Ammon's horn (tissue), 1 donor: ENCODE results near the gene ITIH3.

ENCODE experiments used
- DNase-seq: peaks from one replicate; pipeline ENCODE4 v3.0.0-alpha.2; 2016; ENCODE audit warnings: low spot score

Gene ITIH3

DNA sequence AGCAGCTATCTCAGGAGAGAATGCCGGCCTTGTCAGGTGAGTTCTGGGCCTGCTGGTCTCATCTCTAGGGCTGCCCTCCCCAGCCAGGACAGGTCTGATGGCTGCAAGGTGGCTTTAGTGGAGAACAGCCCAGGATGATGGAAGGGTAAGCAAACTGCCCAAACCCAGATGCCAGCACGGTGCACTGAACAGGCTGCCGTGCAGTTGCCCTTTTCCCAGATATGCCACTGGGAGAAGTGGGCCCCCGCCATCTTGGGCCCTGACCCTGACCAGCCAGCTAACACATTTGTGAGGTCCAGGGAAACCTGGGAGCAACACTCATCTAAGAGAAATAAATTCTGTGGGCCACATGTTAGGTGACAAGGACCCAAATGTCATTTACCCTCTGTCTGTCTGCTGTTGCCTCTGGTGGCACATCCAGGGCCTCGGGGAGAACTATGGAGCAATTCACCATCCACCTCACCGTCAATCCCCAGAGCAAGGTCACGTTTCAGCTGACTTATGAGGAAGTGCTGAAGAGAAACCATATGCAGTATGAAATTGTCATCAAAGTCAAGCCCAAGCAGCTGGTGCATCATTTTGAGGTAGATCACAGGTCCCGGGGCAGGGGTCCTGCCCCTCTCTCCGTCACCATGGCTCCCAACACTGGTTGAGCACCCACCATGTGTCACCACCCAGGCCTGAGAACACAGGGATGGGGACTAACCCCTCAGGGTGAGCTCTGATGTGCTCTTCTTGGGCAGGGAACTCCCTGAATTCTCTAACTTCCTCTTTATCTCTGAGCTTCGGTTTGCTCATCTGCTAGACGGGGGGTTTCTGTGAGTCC, 15.4 kb upstream of the ITIH3 start:
- DNase-seq: no peak

DNA sequence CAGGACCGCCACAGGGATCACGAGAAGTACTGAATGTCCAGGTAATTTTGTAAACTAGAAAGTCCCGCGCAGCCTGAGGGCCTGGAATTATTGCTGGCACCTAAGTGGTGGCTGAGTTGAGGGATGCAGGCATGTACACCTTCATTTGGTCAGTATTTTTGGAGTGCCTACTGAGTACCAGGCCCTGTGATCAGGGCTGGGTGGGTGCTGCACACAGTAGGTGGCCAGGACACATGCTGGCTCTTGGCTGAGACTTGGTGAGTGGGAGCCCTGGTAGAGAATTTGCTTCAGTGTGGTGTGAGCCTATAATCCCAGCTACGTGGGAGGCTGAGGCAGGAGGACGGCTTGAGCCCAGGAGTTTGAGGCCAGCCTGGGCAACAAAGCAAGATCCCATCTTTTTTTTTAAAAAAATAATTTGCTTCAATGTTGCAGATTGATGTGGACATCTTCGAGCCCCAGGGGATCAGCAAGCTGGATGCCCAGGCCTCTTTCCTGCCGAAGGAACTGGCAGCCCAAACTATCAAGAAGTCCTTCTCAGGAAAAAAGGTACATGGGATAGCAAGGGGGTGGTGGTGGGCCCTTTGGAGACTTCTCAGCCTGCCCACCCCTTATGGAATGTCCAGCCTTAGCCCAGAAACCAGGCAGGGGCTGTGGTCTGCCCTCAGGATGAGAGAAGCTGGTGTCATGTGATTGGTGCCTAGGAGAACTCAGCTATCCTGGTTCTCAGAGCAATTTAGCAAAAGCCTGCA, 14.6 kb upstream of the ITIH3 start:
- DNase-seq: no peak

DNA sequence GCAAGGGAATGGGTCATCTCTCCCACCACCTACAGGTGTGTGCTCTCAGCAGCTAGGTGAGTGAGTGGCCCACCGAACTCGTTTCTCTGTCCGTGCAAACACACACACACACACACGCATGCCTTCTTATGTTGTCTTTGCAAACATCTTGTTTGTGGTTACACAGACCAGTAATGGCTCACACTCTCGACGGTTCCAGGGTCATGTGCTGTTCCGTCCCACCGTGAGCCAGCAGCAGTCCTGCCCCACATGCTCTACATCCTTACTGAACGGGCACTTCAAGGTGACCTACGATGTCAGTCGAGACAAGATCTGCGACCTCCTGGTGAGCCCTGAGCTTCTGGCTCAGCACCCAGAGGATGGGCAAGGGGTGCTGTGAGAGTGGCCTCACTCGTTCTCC, 12.9 kb upstream of the ITIH3 start:
- no peak for DNase-seq

DNA sequence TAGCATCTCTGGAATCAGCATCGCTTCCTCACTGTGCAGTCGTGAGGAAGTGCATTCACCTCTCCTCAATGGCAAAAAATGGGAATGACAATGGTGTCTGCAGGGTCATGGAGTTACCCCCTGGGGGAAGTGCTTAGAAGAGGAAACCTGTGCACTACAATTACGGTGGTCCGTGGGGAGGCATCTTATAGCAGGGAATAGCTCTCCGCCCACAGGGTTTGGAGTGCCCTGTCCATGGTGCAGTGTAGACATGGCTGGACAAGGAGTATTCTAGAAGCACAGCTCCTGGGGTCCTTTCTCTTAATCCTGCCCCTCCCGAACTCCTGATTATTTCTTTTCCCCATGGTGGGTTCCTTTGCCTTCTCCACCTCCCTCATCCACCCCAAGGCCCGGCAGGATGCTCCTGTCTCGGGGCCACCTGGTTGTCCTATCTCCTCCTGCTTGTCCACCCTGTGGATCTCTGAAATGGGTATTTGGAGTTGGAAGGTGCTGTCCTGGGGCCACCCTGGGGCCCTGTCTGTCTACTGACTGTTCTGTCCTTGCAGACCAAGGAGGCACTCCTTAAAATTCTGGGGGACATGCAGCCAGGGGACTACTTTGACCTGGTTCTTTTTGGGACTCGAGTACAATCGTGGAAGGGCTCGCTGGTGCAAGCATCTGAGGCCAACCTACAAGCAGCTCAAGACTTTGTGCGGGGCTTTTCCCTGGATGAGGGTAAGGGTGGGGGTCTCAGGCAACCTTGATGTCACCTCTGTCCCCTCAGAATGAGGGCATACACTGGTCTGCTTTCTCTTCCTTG, 12.0 kb upstream of the ITIH3 start:
- DNase-seq: no peak

DNA sequence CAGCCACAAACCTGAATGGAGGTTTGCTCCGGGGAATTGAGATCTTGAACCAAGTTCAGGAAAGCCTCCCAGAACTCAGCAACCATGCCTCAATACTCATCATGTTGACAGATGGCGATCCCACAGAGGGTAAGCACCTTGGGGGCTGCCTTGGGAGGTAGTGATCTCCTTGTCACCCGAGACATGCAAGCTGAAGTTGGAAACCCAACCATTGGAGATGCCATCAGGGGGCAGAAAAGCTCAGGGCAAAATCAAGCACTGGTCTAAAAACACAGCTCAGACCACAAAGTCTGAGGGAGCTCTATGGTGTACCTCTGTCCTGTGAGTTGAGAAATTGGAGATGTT, 11.4 kb upstream of the ITIH3 start:
- DNase-seq: no peak

DNA sequence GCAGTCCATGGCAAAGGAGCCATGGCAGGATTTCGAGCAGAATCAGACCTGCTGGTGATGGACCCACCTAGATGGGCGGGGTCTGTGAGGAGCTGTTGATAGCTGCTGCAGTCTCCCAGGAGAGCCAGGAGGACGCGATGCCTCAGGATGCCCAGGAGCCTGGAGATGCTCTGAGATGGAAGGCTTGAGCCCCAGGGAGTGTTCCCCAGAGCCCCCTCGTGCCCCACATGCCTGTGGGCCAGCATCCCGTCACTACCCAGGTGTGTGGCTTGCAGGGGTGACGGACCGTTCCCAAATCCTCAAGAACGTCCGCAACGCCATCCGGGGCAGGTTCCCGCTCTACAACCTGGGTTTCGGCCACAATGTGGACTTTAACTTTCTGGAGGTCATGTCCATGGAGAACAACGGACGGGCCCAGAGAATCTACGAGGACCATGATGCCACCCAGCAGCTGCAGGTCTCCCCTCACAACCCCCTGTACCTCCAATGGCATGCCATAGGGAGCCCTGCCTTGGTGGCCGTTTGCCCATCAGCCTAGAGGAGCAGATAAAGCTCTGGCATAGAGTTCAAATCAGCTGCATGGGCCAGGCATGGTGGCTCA, 10.5 kb upstream of the ITIH3 start:
- DNase-seq: no peak

DNA sequence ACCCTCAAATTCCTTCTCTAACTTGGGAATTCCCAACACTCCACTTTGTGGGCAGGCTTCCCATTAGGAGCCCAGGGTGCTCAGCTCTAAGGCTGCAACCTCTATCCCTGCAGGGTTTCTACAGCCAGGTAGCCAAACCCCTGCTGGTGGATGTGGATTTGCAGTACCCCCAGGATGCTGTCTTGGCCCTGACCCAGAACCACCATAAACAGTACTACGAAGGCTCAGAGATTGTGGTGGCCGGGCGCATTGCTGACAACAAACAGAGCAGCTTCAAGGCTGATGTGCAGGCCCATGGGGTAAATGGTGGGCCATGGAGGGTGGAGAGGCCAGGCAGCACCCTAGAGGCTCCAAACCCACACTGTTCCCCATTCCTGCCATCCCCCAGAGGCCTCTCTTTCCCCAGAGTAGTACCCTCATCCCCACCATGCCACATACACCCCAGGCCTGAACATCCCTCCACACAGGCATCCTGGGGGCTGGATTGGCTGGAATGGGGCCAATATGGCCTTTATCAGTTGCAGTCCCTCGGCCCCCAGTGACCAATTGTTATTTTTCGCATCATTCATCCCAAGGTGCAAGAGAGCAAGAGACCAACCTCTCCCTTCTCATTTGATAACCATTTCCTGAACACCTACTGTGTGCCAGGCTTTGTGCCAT, 9.5 kb upstream of the ITIH3 start:
- DNase-seq: no peak

DNA sequence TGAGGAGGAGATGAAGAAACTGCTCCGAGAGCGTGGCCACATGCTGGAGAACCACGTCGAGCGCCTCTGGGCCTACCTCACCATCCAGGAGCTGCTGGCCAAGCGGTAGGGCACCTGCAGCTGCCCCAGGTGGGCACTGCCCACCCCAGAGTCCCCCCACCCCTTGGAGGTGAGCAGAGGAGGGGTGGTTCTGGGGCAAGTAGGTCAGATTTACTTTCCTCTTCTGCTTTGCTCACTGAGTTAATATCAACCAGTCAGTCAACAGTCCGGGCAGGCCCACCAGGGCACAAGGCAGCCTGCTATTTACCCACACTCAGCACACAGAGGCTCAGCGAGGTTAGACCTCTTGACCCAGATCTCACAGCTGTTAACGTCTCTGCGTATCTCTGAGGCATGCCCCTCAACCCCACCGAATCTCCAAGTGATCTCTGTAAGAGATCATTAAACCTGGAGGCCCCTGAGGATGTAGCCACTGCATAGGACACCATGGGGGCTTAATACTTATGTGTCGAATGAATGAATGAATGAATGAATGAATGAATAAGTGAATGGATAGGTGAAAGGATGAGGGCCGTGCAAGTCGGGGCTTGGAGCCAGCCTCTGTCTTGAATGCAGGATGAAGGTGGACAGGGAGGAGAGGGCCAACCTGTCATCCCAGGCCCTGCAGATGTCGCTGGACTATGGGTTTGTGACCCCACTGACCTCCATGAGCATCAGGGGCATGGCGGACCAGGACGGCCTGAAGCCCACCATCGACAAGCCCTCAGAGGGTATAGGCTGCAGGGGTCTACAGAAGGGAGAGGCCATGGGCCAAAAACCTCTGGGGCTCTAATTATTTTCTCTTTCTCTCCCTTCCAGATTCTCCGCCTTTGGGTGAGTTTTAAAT, 8.0 kb upstream of the ITIH3 start:
- no peak for DNase-seq

DNA sequence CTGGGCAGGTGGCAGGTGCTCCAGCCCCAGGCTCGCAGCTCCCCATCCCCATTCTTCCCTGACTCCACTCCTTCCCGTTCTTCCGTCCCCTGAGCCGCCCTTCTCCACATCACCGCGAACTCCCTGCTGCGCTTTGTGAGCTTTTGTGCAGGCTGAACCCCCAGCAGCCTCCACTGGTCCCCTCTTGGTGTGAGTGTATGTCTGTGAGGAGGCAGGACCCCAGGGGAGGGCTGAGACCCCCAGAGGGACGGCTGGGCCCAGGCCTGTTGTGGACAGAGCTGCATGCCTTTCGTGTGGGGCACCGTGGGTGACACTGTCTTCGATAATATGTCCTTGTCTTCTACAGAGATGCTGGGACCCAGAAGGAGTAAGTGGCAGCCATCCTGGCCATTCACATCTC, 7.3 kb upstream of the ITIH3 start:
- no peak for DNase-seq

DNA sequence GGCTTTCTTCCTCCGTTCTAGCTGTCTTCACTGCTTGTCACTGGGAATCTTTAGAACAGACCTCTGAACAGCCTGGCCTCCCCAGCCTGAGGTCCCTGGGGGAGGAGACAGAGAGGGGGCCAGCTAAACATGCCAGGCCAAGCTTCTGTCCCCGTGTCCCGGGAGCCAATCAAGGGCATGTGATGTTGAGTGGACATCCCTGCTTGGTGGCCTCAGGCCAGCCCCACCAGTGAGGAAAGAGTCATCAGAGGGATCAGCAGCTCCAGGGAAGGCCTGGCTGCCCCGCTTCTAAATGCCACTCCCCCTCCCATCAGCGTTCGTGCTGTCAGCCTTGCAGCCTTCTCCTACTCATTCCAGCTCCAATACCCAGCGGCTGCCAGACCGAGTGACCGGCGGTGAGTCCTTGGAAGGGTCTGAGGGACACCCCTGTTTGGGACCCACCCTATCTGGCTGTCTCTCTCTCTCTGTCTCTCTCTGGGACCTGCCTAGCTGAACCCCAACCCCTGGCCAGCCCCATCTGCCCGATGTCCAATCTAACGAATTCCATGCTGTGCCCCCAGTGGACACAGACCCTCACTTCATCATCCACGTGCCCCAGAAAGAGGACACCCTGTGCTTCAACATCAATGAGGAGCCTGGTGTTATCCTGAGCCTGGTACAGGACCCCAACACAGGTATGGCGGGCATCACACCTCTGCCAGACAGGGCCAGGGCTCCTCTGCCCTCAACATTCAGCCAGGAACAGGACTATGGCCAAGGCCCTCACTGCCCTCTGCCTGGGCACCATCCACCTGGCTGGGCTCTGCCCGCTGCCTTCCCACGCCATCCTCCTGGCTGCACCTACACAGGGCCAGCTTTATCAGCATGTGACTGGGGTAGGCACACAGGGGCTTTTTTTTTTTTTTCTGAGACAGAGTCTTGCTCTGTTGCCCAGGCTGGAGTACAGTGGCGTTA, 6.6 kb upstream of the ITIH3 start:
- no peak for DNase-seq

DNA sequence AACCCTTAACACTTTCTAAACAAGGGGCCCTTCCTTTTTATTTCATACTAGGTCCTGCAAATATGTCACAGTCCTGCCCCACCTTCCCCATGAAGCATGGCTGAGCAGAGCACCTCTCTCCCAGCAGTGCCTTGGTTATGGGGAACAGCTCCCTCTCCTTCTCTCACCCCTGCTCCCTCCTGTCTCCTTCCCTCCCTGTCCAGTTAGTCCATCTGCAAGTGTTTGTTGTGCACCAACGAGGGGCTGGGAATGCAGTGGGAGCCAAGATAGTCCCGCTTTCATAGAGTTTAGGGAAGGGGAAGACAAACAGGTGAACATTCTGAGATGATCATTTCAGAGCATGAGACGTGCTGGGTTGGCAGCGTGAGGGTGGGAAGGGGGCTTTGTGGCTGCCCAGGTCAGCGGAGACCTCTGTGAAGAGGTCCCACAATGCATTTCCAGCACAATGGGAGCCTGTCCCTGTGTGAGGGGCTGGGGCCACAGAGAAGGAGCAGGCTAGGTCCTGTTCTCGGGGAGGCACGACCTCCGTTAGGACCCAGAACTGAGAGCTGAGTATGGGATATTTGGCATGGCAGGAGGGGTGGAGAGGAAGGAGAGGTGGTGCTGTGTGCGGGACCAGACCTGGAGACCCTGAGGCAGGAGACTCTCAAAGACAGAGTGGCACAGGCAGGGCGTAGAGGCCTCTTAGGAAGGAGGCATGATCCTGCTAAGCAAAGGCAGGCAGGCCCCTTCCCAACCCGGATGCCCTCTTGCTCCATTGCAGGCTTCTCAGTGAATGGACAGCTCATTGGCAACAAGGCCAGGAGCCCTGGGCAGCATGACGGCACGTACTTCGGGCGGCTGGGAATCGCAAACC, 5.5 kb upstream of the ITIH3 start:
- DNase-seq: no peak

DNA sequence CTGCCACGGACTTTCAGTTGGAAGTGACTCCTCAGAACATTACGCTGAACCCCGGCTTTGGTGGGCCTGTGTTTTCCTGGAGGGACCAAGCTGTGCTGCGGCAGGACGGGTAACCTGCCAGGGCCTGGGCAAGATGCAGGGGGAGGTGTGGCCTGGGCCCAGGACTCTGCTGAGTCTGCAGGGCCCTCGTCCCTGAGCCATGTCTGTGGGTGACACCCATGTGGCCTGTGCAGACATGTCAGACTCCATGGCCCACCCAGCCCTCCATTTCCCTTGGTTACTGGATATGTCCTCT, 4.9 kb upstream of the ITIH3 start:
- no peak for DNase-seq

DNA sequence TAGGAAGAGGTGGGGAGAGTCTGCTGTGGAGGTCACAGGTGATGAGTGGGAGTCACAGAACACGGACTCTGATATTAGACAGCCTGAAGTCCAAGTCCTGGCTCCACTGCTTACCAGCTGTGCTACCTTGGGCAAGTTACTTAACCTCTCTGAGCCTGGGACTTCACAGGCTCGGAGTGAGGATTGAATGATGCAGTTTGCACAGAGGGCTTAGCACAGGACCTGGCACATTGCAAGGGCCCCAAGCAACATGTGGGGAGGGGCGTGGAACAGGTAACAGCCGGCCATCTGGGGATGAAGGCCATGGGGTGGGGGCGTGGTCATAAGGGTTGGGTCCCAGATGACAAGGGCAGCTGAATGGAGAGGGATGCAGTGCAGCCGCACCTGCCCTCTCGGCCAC, 4.3 kb upstream of the ITIH3 start:
- DNase-seq: no peak

DNA sequence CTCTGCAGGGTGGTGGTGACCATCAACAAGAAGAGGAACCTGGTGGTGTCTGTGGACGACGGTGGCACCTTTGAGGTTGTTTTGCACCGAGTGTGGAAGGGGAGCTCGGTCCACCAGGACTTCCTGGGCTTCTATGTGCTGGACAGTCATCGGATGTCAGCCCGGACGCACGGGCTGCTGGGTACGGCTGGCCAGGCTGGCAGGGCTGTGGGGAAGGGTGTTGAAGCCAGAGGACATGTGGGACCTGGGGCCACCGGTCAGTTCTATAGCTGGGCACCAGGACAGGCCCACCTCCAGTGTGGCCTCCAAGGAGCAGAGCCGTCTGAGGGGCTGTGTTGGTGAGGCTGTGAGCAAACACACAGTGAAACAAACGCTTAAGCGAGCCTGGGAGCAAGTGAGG, 3.9 kb upstream of the ITIH3 start:
- no peak for DNase-seq

DNA sequence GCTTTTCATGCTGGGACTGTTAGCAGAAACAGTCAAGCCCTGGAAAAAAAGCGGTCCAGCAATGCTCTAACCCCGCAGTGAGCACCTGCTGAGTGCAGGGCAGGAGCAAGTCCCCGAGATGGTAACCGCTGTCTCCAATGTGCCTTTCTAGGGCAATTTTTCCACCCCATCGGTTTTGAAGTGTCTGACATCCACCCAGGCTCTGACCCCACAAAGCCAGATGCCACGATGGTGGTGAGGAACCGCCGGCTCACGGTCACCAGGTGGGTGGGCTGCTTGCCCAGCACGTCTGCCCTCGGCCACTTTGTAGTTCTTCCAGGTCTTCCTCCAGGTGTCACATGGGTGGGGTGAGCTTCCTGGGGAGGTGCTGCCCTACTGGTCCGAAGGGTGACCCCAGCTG, 3.2 kb upstream of the ITIH3 start:
- DNase-seq: no peak

DNA sequence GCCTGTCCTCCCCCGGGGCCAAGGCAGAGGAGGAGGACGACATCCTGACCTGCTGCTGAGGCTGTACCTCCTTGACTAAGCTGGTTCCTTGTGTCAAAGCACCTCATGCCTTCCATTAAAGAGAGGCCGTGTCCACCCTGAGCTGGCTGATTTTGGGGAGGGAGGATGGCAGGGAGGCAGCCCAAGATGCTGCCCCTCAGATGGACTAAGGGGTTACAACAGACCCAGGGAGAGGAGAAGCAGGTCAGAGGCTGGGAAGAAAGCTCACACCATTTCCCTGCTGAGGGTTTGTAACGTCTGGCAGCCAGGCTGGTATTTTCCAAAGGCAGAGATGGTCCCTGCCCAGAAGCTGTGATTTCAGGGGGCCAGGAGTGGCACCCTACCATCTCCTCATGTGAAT, 2.7 kb upstream of the ITIH3 start:
- DNase-seq: no peak

DNA sequence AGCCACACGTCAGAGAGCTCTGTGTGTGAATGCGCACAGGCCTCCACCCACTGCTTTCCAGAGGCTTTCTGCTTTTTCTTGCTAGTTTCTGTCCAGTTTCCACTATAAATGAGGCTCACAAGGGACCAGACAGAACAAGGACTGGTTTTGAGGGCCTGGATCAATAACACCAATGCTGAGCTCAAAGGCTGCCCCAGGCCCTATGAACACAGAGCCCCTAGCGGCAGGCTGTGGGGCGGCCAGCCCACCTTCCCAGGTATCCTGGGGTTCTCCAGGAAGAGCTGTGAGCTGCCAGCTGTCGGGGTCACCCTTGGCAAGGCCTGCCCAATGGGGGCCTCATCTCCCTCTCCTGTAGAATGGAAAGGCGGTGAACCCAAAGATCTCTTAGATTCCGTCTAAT, 2.2 kb upstream of the ITIH3 start:
- DNase-seq: no peak

DNA sequence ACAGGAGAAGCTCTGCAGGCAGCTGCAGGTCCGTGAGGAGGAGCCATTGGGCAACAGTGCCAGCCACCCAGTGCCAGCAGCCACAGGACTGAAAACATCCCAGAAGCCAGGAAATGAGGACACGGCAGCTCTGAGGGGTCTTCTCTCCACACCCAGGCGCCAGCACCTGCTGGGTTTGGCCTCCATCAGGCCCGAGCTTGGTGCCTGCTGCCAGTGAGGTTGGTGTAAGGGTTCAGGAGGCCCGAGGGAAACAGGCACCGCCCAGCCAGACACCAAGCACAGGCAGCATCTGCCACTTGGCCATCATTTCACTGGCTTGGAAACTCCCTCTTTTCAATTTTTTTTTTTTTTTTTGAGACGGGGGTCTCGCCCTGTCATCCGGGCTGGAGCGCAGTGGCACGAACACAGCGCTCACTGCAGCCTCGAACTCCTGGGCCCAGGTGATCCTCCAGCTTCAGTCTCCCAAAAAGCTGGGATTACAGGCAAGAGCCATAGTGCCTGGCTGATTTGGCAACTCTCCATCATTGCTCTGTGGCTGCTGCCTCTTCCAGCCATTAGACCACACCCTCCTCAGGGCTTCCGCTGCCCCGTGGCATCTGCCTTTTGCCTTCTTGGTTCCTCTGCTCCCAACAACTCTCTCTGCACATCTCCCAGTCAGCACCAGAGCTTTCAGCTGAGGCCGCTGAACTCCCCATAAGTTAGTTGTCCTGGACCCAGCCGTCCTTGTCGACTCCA, 1.5 kb upstream of the ITIH3 start:
- DNase-seq: no peak
